Measurements from ENCODE around the gene RGS14. TPM values are rescaled to one million over a fixed set of nuclear protein-coding genes. Genes with fewer than 3 reads are reported as not detected.

Gene RGS14
- total and polyA plus RNA-seq, 2 donors (not counting 3 experiments of a cell fraction or from before 2014, with no cell fraction given), result 4.3 to 7.3 TPM

DNA sequence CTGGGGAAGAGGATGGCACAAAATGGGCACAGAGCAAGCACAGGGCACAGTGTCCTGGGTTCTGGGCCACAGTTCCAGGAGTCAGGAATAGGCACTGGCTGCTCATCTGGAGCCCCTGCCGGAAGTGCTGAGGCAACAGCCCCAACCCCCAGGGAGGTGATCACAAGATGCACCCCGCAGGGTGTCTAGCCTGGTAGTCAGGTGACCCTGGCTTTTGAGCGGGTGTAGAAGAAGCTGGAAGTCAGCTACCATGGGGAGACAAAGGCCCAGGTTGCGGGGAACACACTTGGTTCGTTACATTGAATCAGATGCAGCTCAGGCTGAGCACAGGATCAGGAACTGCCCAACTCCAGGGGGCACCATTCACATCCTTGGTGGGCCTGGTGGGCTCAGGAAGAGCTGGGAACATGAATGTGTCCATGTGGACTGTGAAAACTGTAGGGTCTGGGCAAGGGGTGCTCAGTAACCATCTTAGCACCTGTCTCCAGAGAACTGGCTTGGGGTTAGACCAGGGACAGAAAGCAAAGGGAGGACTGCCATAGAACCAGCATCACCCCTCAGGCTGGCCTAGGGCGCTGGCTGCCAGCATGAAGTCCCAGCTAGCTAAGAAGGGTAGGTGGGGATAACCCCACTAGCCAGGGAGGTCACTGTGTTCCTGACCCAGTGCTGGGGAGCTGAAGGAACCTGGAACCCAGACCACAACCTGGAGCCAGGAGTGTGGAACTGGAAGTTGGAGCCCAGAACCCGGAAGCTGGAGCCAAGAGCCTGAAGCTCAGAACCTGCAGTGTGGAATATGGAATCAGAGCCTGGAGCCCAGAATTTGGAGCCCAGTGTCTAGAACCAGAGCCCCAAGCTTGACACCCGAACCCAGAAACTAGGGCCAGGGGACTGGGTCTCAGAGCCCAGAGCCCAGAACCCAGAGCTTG is 20.4 kb downstream of the RGS14 start:
- Histone ChIP-seq H3K27me3 (ENCODE audit: control insufficient read depth in 2 of 2, insufficient read depth in 2 of 2, low read length in 2 of 2) (no peaks in the 10 kb centered on the region), H4K20me1 (replicated peaks; ENCODE audit: control insufficient read depth, extremely low read depth, insufficient read depth, low read length) (no peaks in the 10 kb centered on the region), H3K9ac (replicated peaks; ENCODE audit: extremely low read depth, insufficient read depth, low read length) (no peak overlapping the region), H3K36me3 (ENCODE audit: control insufficient read depth in 2 of 2, extremely low read depth in 1 of 2, insufficient read depth in 2 of 2, low read length in 2 of 2) (no peaks in the 10 kb centered on the region), H3K4me3 (replicated peaks in 1 of 3; ENCODE audit: insufficient read depth in 1 of 3, low read depth in 1 of 3, low read length in 3 of 3) (no peak overlapping the region), H3K4me2 (ENCODE audit: insufficient read depth, low read length) (no peak overlapping the region), H3K9me3 (replicated peaks; ENCODE audit: control insufficient read depth, insufficient read depth, low read length) (no peaks in the 10 kb centered on the region), H3K4me1 (ENCODE audit: control insufficient read depth, extremely low read depth, insufficient read depth, low read length) (no peaks in the 10 kb centered on the region), H2AFZ (ENCODE audit: low read depth, low read length) (no peak overlapping the region), H3K27ac (ENCODE audit: insufficient read depth, low read depth, low read length) (no peak overlapping the region), H3K79me2 (ENCODE audit: control insufficient read depth, insufficient read depth, low read length) (no peaks in the 10 kb centered on the region), H3K9me1 (replicated peaks; ENCODE audit: control insufficient read depth, extremely low read depth, insufficient read depth, low read length) (no peaks in the 10 kb centered on the region)
- dilution Hi-C loops (cut with MboI; ENCODE audit: extremely low pct_ligation_motif_present, low sequenced_read_pairs) (no loop called here), intact Hi-C loops (cut with micrococcal nuclease) (no loop called here)
- BruUV-seq (replicated peaks), result no TSS peak
- TF ChIP-seq GATA2 (IDR thresholded peaks at IDR 0.05; ENCODE audit: insufficient read depth, insufficient read length, low read depth, low read length) (no peak), EZH2 (IDR thresholded peaks at IDR 0.05; ENCODE audit: borderline replicate concordance, low read depth, low read length, severe bottlenecking) (no peak), MYC (IDR thresholded peaks at IDR 0.05; ENCODE audit: low read depth, low read length) (no peak), JUN (IDR thresholded peaks at IDR 0.05; ENCODE audit: borderline replicate concordance, insufficient read depth, insufficient read length, low read depth) (no peak), FOS (IDR thresholded peaks at IDR 0.05; ENCODE audit: borderline replicate concordance, insufficient read depth, low read length) (no peak), POLR2A (IDR thresholded peaks at IDR 0.05; ENCODE audit: low read depth, low read length) (no peak), POLR2AphosphoS5 (IDR thresholded peaks at IDR 0.05; ENCODE audit: insufficient read depth, low read depth, low read length) (no peak)
- TF ChIP-seq, protein P1, sequence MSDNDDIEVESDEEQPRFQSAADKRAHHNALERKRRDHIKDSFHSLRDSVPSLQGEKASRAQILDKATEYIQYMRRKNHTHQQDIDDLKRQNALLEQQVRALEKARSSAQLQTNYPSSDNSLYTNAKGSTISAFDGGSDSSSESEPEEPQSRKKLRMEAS (IDR thresholded peaks at IDR 0.05; ENCODE audit: insufficient read depth, insufficient read length), result no peak
- TF ChIP-seq, protein P2, sequence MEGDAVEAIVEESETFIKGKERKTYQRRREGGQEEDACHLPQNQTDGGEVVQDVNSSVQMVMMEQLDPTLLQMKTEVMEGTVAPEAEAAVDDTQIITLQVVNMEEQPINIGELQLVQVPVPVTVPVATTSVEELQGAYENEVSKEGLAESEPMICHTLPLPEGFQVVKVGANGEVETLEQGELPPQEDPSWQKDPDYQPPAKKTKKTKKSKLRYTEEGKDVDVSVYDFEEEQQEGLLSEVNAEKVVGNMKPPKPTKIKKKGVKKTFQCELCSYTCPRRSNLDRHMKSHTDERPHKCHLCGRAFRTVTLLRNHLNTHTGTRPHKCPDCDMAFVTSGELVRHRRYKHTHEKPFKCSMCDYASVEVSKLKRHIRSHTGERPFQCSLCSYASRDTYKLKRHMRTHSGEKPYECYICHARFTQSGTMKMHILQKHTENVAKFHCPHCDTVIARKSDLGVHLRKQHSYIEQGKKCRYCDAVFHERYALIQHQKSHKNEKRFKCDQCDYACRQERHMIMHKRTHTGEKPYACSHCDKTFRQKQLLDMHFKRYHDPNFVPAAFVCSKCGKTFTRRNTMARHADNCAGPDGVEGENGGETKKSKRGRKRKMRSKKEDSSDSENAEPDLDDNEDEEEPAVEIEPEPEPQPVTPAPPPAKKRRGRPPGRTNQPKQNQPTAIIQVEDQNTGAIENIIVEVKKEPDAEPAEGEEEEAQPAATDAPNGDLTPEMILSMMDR (IDR thresholded peaks at IDR 0.05; ENCODE audit: extremely low read depth in 1 of 2, insufficient read depth in 1 of 2, low read depth in 1 of 2, low read length in 2 of 2), result no peak
- DNase-seq (ENCODE audit: low read depth, low spot score) (no peak), FAIRE-seq (no peak)
- ChIA-PET POLR2A (interaction anchor here (1.5 kb wide), 1 partner anchor 27 kb away, joined by 4 read pairs; no protein-coding TSS in a partner anchor), CTCF (interaction anchor here (0.7 to 3.6 kb wide), 10 partner anchors 9 to 77 kb away, joined by 3 to 38 read pairs (median 4); no protein-coding TSS in a partner anchor)
